Skeletal muscle tissue (tissue), 4 donors: Measurements from ENCODE around the gene CYTH4. TPM values are rescaled to one million over a fixed set of nuclear protein-coding genes. Genes with fewer than 3 reads are reported as not detected.
"Not testable (repeated sequence)": the region's sequence is repeated elsewhere in the genome, so short reads cannot be mapped to it uniquely, and the experiment has no call there.

Experiments used
- H3K27ac ChIP-seq: one replicate; pipeline ENCODE4 v1.7.0; 2013; ENCODE audit warnings: mild to moderate bottlenecking, low read depth, low read length, inconsistent platforms
- H3K27me3 ChIP-seq, 3 donors: one replicate each; pipeline ENCODE4 v1.7.0; 2013; ENCODE audit warnings: low read length in 3 of 3; ENCODE audit not compliant: control insufficient read depth in 3 of 3, insufficient read depth in 3 of 3
- H3K36me3 ChIP-seq, 3 donors: one replicate each; pipeline ENCODE4 v1.7.0; 2013; ENCODE audit warnings: low read length in 3 of 3; ENCODE audit not compliant: control insufficient read depth in 3 of 3, insufficient read depth in 3 of 3
- H3K4me1 ChIP-seq, 3 donors: one replicate each; pipeline ENCODE4 v1.7.0; 2013; ENCODE audit warnings: low read length in 3 of 3, mild to moderate bottlenecking in 3 of 3; ENCODE audit not compliant: control insufficient read depth in 3 of 3, insufficient read depth in 3 of 3
- H3K4me3 ChIP-seq, 3 donors: one replicate each; pipeline ENCODE4 v1.7.0; 2013; ENCODE audit warnings: low read length in 3 of 3
- H3K9ac ChIP-seq, 3 donors: one replicate each; pipeline ENCODE4 v1.7.0; 2013; ENCODE audit warnings: low read length in 3 of 3, mild to moderate bottlenecking in 3 of 3, moderate library complexity in 2 of 3, low read depth in 1 of 3
- H3K9me3 ChIP-seq, 3 donors: one replicate each; pipeline ENCODE4 v1.7.0; 2013; ENCODE audit warnings: low read length in 3 of 3; ENCODE audit not compliant: control insufficient read depth in 3 of 3
- total RNA-seq: library from RNA; depleted of rRNA; stranded (reverse); fragments of >200 nt; gene quantifications from one replicate; pipeline ENCODE4 v1.2.3, GENCODE V29; 2014
- donor health status: Osteomylitis.

CYTH4 gene
- 12.0 TPM for total RNA-seq

- H3K27ac ChIP-seq: peak within 1 kb of the TSS; percentile 45
- H3K4me3 ChIP-seq: peak within 1 kb of the TSS; percentile 29 to 62 (median 55)
- peaks cover 6 to 66% (median 60%) of the 10 kb centered on the region in 3 donors for H3K27me3 ChIP-seq
- H3K9me3 ChIP-seq: no peaks in the 10 kb centered on the region
- H3K36me3 ChIP-seq: no peaks in the 10 kb centered on the region
- H3K9ac ChIP-seq: peak within 1 kb of the TSS in 2 of 3 donors; percentile 27 to 33
- H3K4me1 ChIP-seq: peaks cover 0 to 14% (median 0%) of the 10 kb centered on the region in 3 donors
Observed at GRCh38 chr22:37282385-37282677, at the start of gene CYTH4. Gene CYTH4 (plus strand): TSS chr22:37282508. CDS start chr22:37282570, 62 bp downstream.

GRCh38 chr22:37233371-37233750, 48.9 kb upstream of the CYTH4 start:
- peaks cover 51 to 64% (median 62%) of the 10 kb centered on the region in 3 donors for H3K27me3 ChIP-seq
- not testable (repeated sequence) for H3K9ac ChIP-seq, H3K36me3 ChIP-seq, H3K4me3 ChIP-seq, H3K9me3 ChIP-seq, H3K27ac ChIP-seq
- H3K4me1 ChIP-seq: peaks cover 0 to 12% (median 2%) of the 10 kb centered on the region in 3 donors

GRCh38 chr22:37233751-37234631, 48.3 kb upstream of the CYTH4 start:
- H3K36me3 ChIP-seq: no peaks in the 10 kb centered on the region
- peaks cover 51 to 67% (median 64%) of the 10 kb centered on the region in 3 donors for H3K27me3 ChIP-seq
- no peak overlapping the region for H3K9ac ChIP-seq
- peaks cover 0 to 7% (median 2%) of the 10 kb centered on the region in 3 donors for H3K4me1 ChIP-seq
- no peak overlapping the region for H3K4me3 ChIP-seq
- no peaks in the 10 kb centered on the region for H3K9me3 ChIP-seq
- no peak overlapping the region for H3K27ac ChIP-seq

GRCh38 chr22:37234736-37235711, 47.3 kb upstream of the CYTH4 start:
- Histone ChIP-seq H3K27me3 (peaks cover 58 to 71% (median 70%) of the 10 kb centered on the region in 3 donors), H3K4me3 (no peak overlapping the region), H3K36me3 (no peaks in the 10 kb centered on the region), H3K9ac (no peak overlapping the region), H3K4me1 (no peaks in the 10 kb centered on the region), H3K27ac (no peak overlapping the region), H3K9me3 (no peaks in the 10 kb centered on the region)

- peaks cover 61 to 79% (median 74%) of the 10 kb centered on the region in 3 donors for H3K27me3 ChIP-seq
- H3K9me3 ChIP-seq: no peaks in the 10 kb centered on the region
- H3K4me1 ChIP-seq: no peaks in the 10 kb centered on the region
- no peak overlapping the region for H3K27ac ChIP-seq
- no peak overlapping the region for H3K9ac ChIP-seq
- no peaks in the 10 kb centered on the region for H3K36me3 ChIP-seq
- no peak overlapping the region for H3K4me3 ChIP-seq
Observed at GRCh38 chr22:37235897-37236607, 46.3 kb upstream of the CYTH4 start.

- Histone ChIP-seq H3K4me3 (no peak overlapping the region), H3K9me3 (no peaks in the 10 kb centered on the region), H3K27me3 (peaks cover 56 to 78% (median 75%) of the 10 kb centered on the region in 3 donors), H3K4me1 (no peaks in the 10 kb centered on the region), H3K27ac (no peak overlapping the region), H3K36me3 (no peaks in the 10 kb centered on the region), H3K9ac (no peak overlapping the region)
Observed at GRCh38 chr22:37237371-37238268, 44.7 kb upstream of the CYTH4 start.

- Histone ChIP-seq H3K27ac (no peak overlapping the region), H3K9me3 (no peaks in the 10 kb centered on the region), H3K9ac (no peak overlapping the region), H3K4me1 (no peaks in the 10 kb centered on the region), H3K27me3 (peaks cover 61 to 83% (median 79%) of the 10 kb centered on the region in 3 donors), H3K36me3 (no peaks in the 10 kb centered on the region), H3K4me3 (no peak overlapping the region)
Observed at GRCh38 chr22:37239336-37240239, 42.7 kb upstream of the CYTH4 start.

GRCh38 chr22:37240240-37240940, 41.9 kb upstream of the CYTH4 start:
- no peaks in the 10 kb centered on the region for H3K9me3 ChIP-seq
- no peaks in the 10 kb centered on the region for H3K4me1 ChIP-seq
- H3K27me3 ChIP-seq: peaks cover 53 to 83% (median 79%) of the 10 kb centered on the region in 3 donors
- no peak overlapping the region for H3K9ac ChIP-seq
- no peak overlapping the region for H3K27ac ChIP-seq
- H3K36me3 ChIP-seq: no peaks in the 10 kb centered on the region
- no peak overlapping the region for H3K4me3 ChIP-seq
